ENCODE measurements around the gene TUBB8. TPM values are rescaled to one million over a fixed set of nuclear protein-coding genes. Genes with fewer than 3 reads are reported as not detected.
"Not testable (repeated sequence)": the region's sequence is repeated elsewhere in the genome, so short reads cannot be mapped to it uniquely, and the experiment has no call there.

The TUBB8 gene
- 0.60 TPM in 1 of 2 replicates, not detected in the other for total RNA-seq (2014; rRNA removed; shearing (Covaris generic))

DNA sequence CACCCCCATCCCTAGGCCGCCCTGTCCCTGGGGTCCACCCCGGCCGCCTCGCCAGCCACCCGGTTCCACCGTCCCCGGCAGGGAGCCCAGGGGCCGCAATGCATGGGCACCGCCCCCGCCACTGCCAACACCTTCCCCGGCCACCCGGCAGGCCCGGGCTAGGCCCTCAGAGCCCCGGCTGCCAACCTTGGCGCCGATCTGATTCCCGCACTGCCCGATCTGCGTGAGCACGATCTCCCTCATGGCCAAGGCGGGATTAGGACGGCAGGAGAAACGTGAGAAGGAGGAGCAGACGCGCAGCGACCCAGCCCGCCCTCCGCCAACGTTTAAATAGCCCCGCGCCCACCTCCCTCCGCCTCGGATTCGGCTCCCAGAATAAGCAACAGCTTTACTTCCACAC, at the start of gene TUBB8:
Gene TUBB8 (minus strand): TSS at position 301 of the 400 bp plus-strand sequence. CDS start 58 bp downstream, at position 243.
- no peak for DNase-seq (ENCODE audit: low read depth)

DNA sequence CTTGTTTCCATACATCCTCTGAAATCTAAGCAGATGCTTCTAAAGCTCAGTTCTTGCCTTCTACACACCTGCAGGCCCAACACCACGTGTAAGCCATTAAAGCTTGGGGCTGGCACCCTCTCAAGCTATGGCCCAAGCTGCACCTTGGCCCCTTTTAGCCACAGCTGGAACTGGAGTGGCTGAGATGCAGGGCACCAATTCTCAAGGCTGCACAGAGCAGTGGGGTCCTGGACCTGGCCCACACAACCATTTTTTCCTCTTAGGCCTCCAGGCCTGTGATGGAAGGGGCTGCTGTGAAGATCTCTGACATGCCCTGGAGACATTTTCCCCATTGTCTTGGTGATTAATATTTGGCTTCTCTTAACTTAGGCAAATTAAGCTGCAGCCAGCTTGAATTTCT, 47.4 kb upstream of the TUBB8 start:
- DNase-seq (ENCODE audit: low read depth), result no peak

DNA sequence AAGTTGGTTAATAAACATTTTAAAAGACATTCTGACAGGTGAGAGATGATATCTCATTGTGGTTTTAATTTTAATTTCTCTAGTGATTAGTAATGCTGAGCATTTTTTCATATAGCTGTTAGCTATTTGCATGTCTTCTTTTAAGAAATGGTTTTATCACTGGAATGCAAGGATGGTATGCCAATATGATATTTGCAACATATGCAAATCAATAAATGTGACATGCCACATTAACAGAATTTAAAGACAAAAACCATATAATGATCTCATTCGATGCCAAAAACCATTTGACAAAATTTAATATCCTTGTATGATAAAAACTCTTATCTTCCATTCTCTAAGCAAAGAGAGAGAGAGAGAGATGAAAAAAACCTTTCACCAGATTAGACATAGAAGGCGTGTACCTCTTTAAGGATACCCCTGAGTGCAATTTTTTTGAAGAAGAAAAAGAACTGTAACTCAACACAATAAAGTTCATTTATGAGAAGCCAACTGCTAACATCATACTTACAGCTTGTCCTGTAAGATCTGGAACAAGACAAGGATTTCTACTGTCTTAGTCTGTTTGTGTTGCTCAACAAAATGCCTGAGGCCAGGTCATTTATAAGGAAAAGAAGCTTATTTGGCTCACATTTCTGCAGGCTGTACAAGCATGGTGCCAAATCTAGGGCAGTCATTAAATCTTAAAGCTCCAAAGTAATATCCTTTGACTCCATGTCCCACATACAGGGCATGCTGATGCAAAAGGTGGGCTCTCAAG, 46.4 kb upstream of the TUBB8 start:
- no peak for DNase-seq (ENCODE audit: low read depth)

DNA sequence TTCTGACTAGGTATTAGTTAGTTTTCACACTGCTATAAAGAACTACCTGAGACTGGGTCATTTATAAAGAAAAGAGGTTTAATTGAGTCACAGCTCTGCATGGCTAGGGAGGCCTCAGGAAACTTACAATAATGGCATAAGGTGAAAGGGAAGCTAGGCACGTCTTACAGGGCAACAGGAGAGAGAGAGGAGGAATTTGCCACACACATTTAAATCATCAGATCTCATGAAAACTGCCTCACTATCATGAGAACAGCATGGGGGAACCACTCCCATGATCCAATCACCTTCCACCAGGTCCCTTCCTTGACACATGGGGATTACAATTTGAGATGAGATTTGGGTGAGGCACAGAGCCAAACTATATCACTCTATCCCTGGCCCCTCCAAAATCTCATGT, 45.5 kb upstream of the TUBB8 start:
- DNase-seq (ENCODE audit: low read depth), result no peak

DNA sequence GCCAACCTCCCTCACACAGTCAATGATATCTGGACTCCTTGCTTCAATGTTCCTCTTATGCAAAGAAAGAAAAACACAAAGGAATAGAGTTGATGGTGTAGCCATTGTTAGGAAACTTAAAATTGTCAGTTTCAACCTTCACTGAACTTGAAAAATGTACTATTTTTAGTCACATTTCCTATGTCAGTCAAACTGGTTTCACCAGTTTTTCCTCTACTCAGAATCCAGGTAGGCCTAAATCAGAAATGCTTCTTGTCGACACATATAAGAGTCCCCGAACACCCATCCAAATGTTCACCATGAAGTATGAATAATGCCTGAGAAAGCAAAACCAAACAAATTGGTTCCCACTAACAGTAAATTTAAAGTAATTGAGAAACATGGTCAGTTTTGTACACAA, 43.8 kb upstream of the TUBB8 start:
- DNase-seq (ENCODE audit: low read depth), result no peak

DNA sequence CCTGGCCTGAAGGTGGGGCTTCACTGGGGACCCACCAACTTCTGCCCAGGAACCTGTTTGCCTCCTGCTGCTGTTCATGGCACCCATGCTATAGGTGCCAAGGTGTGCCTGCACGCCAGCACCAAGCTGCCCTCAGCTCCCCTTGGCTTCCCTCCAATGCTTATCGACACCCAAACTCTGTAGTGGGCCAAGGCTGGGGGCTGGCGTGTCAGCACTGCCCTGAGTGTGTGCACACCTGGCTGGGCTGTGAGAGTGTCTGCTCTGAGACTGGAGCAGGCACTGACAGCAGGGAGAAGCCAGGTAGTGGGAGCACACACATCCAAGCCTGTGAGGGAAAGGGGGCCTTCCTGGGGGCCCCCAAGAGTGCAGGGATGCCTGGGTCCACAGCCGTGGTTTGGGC, 43.1 kb upstream of the TUBB8 start:
- DNase-seq (ENCODE audit: low read depth), result no peak

DNA sequence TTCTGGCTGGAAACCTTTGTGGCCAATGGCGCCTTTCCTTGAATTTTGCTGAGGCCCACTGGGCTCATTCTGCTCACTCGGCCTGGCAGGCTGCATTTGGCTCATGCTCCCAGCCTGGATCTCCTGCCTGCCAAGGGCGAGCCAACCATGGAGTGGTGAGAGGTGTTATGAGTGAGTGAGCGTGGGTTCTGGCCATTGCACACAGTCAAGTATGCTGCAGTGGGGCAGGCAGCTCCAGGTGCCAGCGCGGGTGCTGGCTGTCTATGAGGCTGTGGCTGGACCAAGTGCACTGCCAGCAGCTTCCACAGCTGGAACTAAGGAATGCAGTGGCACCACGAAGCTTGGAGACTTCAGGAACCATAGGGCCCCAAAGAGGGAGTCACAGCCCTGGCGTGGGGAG, 42.2 kb upstream of the TUBB8 start:
- DNase-seq (ENCODE audit: low read depth), result no peak

DNA sequence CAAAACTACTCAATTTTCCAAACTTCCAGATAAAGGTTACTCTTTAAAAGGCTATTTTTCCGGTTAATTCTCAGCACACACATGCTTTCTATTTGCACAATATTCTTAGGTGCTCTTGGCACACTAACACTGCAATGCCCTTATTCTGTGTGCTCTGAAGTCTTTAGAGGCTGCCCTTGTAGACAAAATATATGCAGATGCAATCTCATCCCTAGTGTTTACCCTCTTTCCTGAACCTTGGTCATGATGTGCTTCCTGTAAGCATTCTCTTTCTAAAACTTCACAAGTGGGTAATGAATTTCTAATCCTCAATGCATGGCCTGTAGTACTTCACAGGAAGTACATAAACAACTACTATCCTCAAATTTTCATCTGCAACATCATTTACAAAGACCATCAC, 41.1 kb upstream of the TUBB8 start:
- no peak for DNase-seq (ENCODE audit: low read depth)

DNA sequence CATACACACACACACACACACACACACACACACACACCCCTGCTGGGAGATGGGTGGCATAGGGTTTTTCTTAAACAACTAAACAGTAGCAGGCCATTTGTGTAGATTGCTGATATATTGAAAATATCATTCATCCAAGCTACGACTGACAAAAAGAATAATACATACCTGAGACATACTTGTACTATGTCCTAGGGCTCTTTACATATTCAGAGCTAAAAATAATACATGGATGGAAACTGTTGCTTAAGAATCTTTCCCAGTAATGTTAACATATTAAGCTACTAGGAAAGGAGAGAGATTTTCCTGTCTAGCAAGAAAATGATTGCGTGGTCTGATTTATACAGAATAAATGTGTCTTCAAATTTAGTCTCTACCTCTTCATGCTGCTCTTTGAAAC, 40.2 kb upstream of the TUBB8 start:
- no peak for DNase-seq (ENCODE audit: low read depth)

DNA sequence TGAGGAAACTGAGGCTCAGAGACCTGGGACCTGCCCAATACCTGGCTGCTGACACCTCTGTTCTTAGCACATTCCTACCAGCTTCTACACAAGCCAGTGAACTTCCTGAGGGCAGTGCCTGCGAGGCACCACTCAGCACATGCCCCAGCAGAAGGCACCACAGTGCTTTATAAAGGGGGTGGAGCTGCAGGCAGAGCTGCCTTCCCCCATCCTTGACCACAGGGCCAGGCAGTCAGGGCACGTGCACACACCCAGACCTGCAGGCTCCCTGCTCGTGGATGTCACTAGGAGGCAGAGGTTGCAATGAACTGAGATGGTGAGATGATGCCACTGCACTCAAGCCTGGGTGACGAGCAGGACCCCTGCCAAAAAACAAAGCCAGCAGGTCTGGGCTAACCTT, 39.2 kb upstream of the TUBB8 start:
- no peak for DNase-seq (ENCODE audit: low read depth)

DNA sequence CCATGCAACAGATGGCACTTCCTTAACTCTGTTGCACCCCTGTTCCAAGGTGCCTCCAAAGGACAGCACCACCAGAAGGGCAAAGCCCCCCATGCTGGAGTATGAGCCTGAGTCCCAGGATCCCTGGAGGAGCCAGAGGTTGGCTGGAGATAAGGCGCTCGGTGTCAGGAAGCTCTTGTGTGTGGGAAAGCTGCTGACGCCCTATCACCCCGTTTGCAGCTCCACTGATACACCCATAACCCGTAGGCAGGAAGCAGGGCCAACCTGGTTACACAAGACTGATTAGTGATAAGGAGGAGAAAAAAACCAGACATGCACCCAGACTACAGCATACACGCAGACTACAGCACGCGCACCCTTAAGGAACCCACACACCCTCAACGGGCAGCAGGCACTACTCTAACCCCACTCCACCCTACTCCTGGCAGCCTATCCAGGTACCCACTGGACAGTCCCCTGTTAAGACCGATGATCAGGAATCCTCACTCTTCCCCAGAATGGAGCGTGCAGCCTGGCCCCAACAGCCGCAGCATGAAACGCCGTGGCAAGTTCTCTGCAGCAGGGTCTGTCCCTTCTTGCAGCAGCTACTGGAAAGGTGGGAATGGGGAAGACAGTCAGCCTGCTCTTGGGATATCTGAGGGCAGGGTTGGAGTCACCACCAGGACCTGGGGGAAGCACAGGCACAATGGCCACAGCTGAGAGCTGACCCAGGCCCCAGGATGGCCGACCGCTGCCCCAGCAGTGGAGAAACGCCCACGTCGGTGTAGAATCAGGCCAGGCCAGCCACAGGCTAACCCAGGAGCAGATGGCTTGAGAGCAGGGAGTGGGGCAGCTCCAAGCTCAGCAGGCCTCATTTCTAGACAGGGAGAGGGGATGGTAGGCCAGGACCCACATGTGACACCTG, 38.3 kb upstream of the TUBB8 start:
- no peak for DNase-seq (ENCODE audit: low read depth)

DNA sequence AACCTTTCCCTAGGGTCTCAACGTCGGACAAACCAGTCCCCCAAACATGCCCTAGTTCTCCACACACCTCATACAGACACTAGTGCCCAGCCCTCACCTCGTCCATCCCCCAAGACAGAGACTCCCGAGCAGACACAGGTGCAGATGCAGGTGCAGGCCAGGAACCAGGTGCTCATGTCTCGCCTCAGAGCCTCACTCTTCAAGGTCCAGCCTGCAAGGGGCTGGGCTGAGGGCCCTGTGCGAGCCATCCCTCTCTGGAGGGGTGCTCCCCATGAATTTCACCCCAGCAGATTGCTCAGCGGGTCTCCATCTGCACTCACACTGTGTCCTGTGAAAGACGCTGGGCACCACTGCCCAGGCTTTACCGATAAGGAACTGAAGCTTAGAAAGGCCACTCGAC, 36.9 kb upstream of the TUBB8 start:
- no peak for DNase-seq (ENCODE audit: low read depth)

DNA sequence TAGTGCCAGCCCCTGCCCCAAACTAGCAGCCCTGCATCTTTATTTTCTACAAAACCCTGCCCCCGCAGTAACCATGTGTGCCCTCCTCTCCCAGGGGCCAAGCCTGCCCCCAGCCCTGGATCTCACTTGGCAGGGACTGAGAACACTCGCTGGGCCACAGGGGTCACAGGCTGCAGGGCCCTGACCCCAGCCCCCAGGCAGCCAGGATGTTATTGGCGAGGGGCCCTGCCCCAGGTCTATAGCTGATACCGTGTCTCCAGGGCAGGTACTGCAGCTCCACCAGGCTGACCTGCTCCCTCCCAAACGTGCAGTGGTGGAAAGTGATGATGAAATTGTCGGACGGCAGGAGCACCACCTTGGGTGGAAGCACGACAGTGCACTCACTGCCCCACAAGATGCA, 35.9 kb upstream of the TUBB8 start:
- DNase-seq (ENCODE audit: low read depth), result no peak

DNA sequence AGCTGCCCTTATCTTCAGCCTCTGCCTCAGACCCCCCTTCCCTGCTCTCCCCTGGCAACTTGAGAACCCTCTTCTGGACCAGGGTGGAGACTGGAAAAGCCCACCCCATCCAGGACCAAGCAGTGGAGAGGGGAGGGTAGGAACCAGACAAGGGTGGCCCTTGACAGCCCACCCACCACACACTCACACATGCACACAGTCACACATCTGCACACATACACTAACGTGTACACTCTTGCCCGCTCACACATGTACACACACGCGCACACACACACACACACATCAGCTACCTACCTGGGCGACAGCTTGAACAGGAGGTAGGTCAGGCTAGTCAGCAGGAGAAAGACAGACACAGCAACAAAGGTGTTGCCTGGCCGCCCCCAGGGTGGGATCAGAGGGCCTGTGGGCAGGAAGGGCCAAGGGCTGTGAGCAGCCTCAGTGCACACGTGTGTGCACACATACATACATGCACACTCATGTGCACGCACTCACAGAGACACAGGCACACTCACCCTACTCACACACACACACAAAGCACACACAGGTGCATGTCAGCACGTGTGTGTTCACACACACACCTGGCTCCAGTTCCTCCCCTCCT, 34.9 kb upstream of the TUBB8 start:
- DNase-seq (ENCODE audit: low read depth), result no peak

DNA sequence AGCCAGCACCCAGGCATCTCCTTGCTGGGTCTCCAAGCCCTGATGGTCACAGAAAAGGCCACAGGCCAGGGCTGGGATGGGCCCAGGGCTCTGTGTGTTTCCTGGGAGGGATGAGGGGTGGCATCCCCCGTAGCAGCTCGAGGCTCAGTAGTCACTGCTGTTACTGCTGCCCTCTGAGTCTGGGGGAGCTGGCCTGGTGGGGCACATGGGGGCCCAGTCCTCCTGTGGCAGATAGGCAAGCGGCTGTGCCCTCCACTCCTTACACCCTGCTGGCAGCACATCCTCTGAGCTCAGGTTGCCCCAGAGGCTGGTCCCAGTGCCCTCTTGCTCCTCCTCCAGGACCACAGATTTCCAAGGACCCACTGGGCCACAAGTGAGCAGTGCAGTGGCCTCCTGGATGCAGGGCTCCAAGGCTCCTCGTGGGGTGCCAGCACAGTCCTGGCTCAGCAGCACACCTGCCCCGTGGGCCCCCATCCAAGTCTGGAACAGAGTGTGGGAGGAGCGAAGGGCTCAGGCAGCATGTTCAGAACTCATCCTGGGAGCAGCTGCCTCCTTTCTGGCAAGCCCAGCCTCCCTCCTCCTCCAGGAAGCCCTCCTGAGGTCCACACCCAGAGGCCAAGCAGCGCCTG, 31.5 kb upstream of the TUBB8 start:
- no peak for DNase-seq (ENCODE audit: low read depth)

DNA sequence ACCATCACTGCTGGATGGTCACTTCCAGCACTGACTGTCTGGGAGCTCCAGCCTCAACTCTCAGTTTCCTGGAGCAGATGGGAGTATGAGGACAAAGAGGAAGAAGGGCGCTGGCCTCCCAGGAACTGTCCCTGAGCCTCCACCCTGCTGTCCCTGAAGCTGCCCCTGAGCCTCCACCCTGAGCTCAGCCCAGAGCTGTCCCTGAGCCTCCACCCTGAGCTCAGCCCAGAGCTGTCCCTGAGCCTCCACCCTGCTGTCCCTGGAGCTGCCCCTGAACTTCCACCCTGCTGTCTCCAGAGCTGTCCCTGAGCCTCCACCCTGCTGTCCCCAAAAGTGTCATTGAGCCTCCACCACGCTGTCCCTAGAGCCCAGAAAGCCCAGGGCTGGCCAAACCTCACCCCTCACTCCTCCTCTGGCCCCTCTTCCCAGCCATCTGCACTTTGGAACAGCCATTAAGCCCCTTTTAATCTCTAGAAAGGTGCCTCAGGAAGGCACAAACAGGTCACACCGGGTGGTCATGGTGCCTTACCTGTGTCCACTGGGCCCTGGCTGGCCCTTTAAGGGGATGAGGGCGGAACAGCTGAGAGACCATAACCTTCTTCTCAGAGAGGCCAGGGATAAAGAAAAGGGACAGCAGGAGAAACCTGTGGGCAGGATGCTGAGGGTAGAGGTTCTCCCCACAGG, 30.6 kb upstream of the TUBB8 start:
- no peak for DNase-seq (ENCODE audit: low read depth)

DNA sequence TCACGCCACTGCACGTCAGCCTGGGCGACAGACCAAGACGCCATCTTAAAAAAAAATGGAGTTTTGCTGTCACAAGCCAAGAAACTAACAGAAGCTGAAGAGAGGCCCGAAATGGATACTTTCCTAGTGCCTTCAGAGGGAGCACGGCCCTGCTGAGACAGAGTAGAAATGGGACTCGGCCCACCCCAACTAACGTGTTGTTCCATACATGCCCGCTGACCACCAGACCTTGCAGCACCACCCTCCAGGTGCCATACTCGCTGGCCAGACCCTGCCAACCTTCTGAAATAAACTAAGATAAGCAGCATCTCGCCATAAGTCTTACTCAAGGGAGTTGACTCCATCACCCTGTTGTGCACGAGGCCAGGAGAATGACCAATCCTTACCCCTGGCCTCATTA, 29.5 kb upstream of the TUBB8 start:
- DNase-seq (ENCODE audit: low read depth), result no peak

DNA sequence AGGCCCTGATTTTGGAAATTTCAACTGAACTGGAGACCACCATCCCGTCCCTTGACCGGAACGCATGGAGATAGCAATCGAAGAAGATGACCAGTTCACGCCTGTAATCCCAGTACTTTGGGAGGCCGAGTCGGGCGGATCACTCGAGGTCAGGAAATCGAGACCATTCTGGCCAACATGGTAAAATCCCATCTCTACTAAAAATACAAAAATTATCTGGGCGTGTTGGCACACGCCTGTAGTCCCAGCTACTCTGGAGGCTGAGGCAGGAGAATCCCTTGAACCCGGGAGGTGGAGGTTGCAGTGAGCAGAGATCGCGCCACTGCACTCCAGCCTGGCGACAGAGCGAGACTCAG, 25.1 kb upstream of the TUBB8 start:
- not testable (repeated sequence) for DNase-seq (ENCODE audit: low read depth)

DNA sequence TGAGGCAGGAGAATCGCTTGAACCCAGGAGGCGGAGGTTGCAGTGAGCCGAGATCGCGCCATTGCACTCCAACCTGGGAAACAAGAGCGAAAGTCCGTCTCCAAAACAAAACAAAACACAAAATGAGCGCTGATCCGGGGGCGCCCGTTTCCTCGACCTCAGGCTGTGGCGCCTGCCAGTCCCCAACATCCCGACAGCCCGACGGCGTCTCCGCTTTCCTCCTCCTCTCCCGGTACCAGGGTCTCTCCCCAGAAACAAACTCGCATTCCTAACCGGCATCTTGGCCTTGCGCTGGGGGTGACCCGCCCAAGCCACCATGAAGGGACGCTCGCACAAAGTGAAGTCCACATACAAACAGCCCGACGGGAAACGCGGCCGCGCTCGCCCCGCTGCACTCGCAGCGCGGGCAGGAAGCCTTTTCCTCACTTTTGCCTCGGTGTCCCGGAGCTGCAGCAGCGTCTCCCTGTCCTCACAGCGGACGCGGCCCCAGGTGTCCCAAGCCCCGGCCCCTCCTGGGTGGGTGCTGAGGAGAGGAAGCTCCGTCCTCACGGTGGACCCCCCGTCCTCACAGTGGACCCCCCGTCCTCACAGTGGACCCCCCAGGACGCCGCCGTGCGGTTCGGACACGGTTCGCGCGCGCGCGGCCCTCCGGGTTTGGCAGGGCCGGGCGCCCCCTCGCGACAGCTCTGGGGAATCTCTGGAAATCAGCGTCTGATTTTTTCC, 24.6 kb upstream of the TUBB8 start:
- peak; percentile 56 for DNase-seq (ENCODE audit: low read depth)

DNA sequence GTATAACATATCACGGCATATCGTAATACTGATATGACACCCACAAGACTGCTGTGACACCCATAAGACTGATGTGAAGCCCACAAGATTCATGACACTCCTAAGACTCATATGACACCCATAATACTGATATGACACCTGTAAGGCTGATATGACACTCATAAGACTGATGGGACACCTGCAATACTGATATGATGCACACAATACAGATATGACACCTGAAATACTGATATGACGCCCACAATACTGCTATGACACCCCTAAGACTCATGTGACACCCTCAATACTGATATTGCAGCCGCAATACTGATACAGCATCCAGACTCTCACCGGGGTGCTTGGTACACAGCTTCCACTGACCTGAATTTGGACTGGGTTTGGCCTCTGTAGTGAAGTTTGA, 19.1 kb upstream of the TUBB8 start:
- DNase-seq (ENCODE audit: low read depth), result not testable (repeated sequence)

DNA sequence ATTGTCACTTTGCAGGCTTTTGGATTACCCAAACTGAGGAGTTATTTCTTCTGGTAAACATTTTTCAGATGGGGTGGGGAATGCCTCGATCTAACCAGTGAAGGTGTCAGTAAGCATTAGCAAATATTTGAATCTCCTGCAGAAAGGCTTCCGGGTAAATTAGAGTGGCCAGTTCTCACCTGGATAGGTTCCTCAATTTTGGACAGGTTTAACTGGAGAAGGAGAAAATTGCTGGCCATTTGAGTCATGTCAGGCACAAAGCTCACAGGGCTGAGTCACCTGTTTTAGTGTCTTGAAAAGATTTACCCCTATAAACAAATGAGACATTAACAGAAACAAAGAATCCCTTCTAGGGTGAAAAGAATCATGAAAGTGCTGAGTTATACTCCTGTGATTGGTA, 830 bp upstream of the TUBB8 start:
- not testable (repeated sequence) for DNase-seq (ENCODE audit: low read depth)
